ENCODE measurements around the gene SULF2.

GRCh38 chr20:47765271-47765670 is 20.0 kb downstream of the SULF2 start:
- TF ChIP-seq CHD1 (IDR thresholded peaks at IDR 0.05; ENCODE audit: low read depth, low read length), result no peak
- TF ChIP-seq ELK1 (IDR thresholded peaks at IDR 0.05; ENCODE audit: borderline replicate concordance, low read depth, low read length), result no peak
- no peak for TF ChIP-seq CTCF (conservative IDR thresholded peaks at IDR 0.05; ENCODE audit: low read depth, low read length)
- TF ChIP-seq, protein P1, sequence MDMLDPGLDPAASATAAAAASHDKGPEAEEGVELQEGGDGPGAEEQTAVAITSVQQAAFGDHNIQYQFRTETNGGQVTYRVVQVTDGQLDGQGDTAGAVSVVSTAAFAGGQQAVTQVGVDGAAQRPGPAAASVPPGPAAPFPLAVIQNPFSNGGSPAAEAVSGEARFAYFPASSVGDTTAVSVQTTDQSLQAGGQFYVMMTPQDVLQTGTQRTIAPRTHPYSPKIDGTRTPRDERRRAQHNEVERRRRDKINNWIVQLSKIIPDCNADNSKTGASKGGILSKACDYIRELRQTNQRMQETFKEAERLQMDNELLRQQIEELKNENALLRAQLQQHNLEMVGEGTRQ (IDR thresholded peaks at IDR 0.05; ENCODE audit: low read depth, low read length), result no peak
- no peak for TF ChIP-seq CEBPB (IDR thresholded peaks at IDR 0.05; ENCODE audit: low read depth, low read length)

All from IMR-90 (cell line).